HG03159 (cell line): ENCODE results near the gene ALDH1A2.
"Not testable (repeated sequence)": the region's sequence is repeated elsewhere in the genome, so short reads cannot be mapped to it uniquely, and the experiment has no call there.

ENCODE experiments used
- ATAC-seq: cut with Tn5 transposase; IDR thresholded peaks from one replicate; pipeline ENCODE4 v1.9.1; 2021; ENCODE audit warnings: mild to moderate bottlenecking, moderate library complexity; ENCODE audit not compliant: unreplicated experiment

Gene ALDH1A2

GRCh38 chr15:58065445-58066041 lies at the start of gene ALDH1A2:
Gene ALDH1A2 (minus strand): TSS chr15:58065711. CDS start chr15:58065650, 61 bp downstream.
- ATAC-seq, result no peak

DNA sequence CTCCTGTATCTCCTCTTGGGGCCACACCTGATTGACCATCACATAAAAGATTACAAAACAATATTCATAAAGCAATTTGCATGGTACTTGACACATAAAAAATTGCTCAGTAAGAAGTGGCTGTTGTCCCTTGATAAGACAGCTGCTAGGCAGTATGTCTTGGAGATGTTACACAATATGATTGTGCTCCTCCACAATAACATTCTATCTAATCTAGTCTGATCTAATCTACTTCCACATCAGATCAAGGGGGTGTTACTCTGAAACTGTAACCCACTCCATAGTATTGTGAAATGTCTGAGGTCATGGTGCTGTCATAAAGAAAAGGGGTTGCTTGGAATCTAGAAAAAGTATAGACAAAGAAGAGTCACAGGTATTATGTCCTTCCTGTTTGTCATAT lies 49.3 kb upstream of the ALDH1A2 start:
- ATAC-seq, result no peak

DNA sequence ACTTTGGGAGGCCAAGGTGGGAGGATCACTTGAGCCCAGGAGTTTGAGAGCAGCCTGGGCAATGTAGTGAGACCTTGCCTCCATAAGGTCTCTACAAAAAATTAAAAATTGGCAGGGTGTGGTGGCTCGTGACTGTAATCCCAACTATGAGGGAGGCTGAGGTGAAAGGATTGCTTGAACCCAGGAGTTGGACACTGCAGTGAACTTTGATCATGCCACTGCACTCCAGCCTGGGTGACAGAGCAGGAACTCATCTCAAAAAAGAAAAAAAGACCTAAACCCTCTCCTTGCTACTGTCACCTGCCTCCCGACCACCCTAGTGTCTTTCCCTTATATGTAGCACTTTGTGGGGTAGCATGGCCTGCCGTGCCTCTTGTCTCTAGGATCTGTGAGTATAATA lies 48.9 kb upstream of the ALDH1A2 start:
- no peak for ATAC-seq

- not testable (repeated sequence) for ATAC-seq
These were observed 47.8 kb upstream of the ALDH1A2 start for GRCh38 chr15:58113358-58113757.

DNA sequence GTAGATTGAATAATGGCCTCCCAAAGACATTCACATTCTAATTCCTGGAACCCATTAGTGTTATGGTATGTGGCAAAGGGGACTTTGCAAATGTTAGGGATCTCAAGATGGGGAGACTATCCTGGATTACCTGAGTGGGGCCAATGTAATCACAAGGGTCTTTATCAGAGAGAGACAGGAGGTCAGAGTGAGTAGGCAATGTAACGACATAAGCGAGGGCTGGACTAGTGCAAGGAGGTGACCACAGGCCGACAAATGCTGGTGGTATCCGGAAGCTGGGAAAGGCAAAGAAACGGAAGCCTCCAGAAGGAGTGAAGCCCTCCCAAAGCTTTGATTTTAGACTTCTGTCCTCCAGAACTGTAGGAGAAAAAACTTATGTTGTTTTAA lies 46.2 kb upstream of the ALDH1A2 start:
- ATAC-seq, result no peak

- ATAC-seq, result no peak
These were observed 45.6 kb upstream of the ALDH1A2 start for GRCh38 chr15:58110999-58111717.

GRCh38 chr15:58109419-58109818 lies 43.9 kb upstream of the ALDH1A2 start:
- ATAC-seq, result no peak

DNA sequence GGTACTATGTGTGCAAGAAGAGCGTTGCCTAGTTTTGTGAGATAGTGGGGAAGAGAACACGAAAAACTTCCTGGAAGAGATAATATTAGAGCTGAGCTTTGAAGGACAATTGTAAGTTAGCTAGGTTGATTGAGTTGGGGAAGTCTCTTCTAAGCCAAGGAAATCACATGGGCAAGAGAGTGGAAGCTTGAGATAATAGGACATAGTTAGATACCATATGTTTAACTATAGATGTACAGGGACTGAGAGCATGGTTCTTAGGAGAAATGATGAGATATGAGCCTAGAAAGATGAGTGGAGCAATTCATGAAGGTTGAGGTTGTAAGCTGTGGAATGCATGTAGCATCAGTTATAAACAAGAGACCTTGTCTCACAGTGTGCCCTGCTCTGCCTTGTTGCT lies 42.6 kb upstream of the ALDH1A2 start:
- ATAC-seq, result no peak

DNA sequence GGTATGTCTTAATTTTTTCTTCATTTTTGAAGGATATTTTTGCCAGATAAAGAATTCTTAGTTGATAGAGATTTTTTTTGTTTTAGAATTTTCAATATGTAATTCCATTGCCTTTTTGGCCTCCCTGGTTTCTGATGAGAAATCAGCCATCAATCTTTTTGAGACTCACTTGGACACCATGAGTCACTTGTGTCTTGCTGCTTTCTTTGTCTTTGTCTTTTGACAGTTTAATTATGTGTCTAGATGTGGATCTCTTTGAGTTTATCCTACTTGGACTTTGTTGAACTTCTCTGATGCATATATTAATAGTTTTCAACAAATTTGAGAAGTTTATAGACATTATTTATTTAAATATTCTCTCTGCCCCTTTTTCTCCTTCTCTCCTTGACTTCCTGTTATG lies 38.0 kb upstream of the ALDH1A2 start:
- no peak for ATAC-seq

- no peak for ATAC-seq
These were observed 31.1 kb upstream of the ALDH1A2 start for GRCh38 chr15:58096529-58097084.

DNA sequence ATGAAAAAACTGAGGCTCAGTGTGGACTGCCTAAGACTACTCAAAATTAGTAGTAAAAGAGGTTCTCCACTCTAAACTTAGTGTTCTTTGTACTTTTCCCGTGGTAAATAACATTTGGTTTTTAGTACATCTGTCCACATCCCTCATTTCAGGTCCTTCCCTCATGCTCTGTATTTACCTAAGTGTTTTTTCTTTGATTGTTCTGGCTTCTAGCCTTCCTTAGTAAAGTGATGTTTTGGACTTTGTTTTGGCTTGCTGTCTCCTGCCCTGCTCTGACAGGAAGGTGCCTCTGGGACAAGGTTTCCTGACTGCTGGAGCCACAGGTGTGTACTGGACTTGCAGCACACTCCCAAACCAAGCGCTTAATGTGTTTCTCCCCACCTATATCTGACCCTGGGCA lies 29.9 kb upstream of the ALDH1A2 start:
- ATAC-seq, result no peak

DNA sequence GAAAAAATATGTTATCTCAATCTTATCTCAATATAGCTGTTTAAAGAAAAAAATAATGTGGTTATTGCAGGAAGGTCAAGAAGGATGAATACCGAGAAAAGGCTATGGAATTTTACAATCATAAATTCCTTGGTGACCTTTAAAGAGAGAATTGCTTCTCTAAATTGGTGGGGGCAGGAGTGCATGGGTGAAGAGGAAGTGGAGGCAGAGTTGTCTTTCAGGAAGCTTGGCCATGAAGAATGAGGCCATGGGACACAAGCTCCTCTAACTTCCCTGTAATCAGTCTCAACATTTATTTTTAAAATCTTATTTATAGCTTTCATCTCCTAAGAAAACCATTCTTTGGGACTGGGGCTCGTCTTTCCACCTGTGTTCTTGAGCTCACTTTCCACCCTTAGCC lies 22.4 kb upstream of the ALDH1A2 start:
- no peak for ATAC-seq

DNA sequence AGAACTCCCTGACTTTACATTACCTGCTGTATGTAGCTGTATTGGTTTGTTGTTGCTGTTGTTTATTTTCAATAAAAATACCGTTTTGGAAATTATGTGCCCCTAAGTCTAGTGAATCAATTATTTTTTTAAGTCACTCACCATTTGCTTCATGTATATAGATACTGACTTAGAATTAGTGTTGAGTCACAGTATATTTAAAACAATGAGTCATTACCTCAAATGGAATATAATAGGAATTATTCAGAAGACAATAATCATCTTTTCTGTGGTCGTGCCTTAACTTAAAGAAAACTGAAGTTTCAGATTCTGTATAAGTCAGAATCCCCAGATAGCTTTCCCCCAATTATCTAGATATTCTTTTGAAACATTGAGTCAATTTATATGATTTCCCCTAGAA lies 21.0 kb upstream of the ALDH1A2 start:
- ATAC-seq, result no peak

GRCh38 chr15:58083526-58083925 lies 18.0 kb upstream of the ALDH1A2 start:
- no peak for ATAC-seq

DNA sequence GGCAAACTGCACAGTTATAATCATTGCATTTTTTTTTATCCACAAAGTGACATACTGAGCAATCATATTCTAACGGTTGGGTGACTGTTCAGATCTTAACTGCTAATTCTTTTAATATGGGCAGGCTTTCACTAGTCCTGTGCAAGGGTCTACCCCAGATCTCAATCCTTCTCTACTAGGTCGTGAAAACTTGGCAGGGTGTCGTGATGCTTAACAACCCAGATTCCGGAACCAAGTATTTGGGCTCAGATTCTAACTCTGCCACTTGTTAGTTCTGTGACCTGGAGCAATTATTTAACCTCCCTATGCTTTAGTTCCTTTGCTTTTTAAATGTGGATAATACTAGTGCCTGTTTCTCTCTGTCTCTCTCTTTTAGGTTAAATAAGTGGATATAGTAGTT lies 16.4 kb upstream of the ALDH1A2 start:
- ATAC-seq, result no peak

DNA sequence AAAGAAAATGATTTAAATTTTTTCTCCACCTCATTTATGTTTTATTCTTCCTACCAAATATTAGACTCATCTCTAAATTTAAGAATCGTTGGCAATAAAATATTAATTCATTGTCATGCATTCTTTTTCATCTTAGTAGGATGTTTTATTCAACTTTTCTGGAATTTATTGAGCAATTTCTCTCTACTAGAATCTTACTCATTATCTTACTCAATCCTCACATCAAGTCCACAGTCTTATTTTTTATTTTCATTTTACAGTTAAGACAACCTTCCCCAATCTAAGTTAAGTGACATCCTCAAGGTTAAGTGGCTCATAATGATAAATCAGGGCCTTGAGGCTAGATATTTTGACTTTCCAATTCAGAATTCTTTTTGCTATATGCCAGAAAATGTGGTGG lies 15.9 kb upstream of the ALDH1A2 start:
- no peak for ATAC-seq

- ATAC-seq, result not testable (repeated sequence)
These were observed 15.4 kb upstream of the ALDH1A2 start for GRCh38 chr15:58080959-58081358.

GRCh38 chr15:58080398-58080797 lies 14.9 kb upstream of the ALDH1A2 start:
- ATAC-seq, result no peak

DNA sequence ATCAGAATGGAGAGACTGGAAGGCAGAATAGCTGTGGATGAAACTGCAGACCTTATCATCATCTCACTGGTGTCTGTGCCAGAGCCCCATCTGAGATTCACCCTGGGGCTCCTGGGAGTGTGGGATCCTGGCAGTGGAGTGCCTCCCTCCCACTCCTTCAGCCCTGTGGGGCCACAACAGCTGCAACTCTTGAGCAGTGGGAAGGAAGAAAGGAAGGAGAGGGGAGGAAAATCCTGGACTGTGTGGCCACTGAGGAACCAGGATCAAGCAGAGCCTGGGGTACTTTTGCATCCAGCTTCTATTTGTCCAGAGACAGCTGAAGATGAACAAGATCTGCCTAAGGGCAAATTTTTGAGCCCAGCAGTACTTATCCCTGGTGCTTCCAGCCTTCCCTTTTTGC lies 13.1 kb upstream of the ALDH1A2 start:
- no peak for ATAC-seq

DNA sequence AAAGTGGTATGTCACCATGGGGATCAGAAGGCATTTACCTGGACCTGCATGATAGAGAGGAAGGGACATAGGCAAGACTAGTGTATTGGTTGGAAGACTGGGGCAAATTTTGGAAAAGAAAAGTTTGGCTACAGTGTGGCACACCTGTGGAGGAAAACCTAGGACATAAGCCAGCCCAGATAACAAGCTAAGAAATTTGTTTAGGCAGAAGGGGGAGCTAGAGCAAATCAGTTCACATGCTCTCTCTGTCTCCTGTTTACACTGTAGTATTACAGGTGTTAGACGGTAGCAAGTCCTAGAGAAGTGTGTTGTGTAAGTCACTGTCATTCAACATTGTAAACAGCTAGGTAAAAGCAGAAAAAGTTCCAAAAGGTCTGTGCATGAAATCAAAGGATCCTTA lies 11.9 kb upstream of the ALDH1A2 start:
- ATAC-seq, result no peak

GRCh38 chr15:58074452-58074851 lies 8.9 kb upstream of the ALDH1A2 start:
- no peak for ATAC-seq

GRCh38 chr15:58070801-58071418 lies 5.4 kb upstream of the ALDH1A2 start:
- ATAC-seq, result no peak
